ENCODE measurements around the gene B3GALT6. TPM values are rescaled to one million over a fixed set of nuclear protein-coding genes. Genes with fewer than 3 reads are reported as not detected.
"Not testable (repeated sequence)": the region's sequence is repeated elsewhere in the genome, so short reads cannot be mapped to it uniquely, and the experiment has no call there.

B3GALT6 gene
- polyA plus RNA-seq, 1 experiment: 20.9 TPM

DNA sequence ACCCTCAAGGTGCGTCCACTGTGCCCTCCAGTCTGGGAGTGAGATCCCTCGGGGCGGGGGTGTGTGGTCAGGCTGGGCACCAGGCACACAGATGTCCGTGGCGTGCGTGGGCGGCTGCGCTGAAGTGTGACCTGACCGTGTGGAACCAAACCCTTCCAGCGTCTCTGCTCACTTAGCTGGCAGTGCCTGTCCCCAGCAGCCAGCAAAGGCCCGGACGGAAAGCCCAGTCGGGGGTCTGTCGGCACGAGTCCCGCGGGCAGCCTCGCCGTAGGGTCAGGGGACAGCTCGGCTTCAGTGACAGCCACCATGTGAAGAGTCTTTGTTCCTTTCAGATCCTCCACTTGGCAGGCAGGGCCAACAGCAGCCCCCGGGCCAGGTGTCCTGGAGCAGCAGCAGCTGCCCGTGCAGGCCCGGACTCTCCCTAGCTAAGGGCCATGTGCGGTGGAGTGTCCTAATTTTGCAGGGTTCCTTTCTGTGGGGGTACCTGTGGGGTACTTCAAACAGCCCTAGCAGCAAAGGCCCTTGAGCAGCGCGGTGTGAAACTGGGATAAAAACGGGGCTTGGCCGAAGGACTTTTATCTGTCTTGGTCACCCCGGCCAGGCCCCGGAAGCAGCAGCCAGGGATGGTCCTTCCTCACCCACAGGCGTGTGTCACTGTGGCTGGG, 46.8 kb upstream of the B3GALT6 start:
- POLR2A ChIA-PET: no interaction called here

DNA sequence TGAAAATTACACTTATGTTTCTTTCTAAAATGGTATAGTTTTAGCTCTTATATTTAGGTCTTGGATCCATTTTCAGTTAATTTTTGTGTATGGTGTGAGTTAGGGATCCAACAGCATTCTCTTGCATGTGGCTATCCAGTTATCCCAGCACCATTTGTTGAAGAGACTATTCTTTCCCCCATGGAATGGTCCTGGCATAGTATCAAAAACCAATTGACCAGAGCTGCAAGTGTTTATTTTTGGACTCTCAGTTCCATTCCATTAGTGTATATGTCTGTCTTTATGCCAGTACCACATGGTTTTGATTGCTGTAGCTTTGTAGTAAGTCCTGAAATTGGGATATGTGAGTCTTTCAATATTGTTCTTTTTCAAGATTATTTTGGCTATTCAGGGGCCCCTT, 44.1 kb upstream of the B3GALT6 start:
- DNase-seq (ENCODE audit: low read depth): no peak
- Histone ChIP-seq H3K27me3 (ENCODE audit: control insufficient read depth, insufficient read depth, low read length) (no peaks in the 10 kb centered on the region), H3K36me3 (ENCODE audit: control insufficient read depth, insufficient read depth, low read length) (no peaks in the 10 kb centered on the region), H3K4me3 (ENCODE audit: low read depth, low read length) (no peak overlapping the region)
- ChIA-PET POLR2A (no interaction called here), CTCF (interaction anchor here (1.6 kb wide), 2 partner anchors 12 to 66 kb away, joined by 3 read pairs; no protein-coding TSS in a partner anchor)
- TF ChIP-seq CTCF (IDR thresholded peaks at IDR 0.05; ENCODE audit: insufficient read depth, low read depth, low read length): no peak

More for the DNA sequence above, 46.8 kb upstream of the B3GALT6 start:
- Histone ChIP-seq H3K27me3 (ENCODE audit: control insufficient read depth, insufficient read depth, low read length) (no peaks in the 10 kb centered on the region), H3K36me3 (ENCODE audit: control insufficient read depth, insufficient read depth, low read length) (no peaks in the 10 kb centered on the region), H3K4me3 (ENCODE audit: low read depth, low read length) (no peak overlapping the region)
- CTCF ChIA-PET: interaction anchor here (1.8 kb wide), 1 partner anchor 12 kb away, joined by 3 read pairs; no protein-coding TSS in a partner anchor
- DNase-seq (ENCODE audit: low read depth): no peak
- TF ChIP-seq CTCF (IDR thresholded peaks at IDR 0.05; ENCODE audit: insufficient read depth, low read depth, low read length): no peak

GRCh38 chr1:1189111-1189510, 42.9 kb upstream of the B3GALT6 start:
- no peak for DNase-seq (ENCODE audit: low read depth)
- Histone ChIP-seq H3K4me3 (ENCODE audit: low read depth, low read length) (no peak overlapping the region), H3K36me3 (ENCODE audit: control insufficient read depth, insufficient read depth, low read length) (no peaks in the 10 kb centered on the region), H3K27me3 (ENCODE audit: control insufficient read depth, insufficient read depth, low read length) (no peaks in the 10 kb centered on the region)
- POLR2A ChIA-PET: no interaction called here
- no peak for TF ChIP-seq CTCF (IDR thresholded peaks at IDR 0.05; ENCODE audit: insufficient read depth, low read depth, low read length)
- CTCF ChIA-PET: interaction anchor here (1.6 kb wide), 1 partner anchor 10 kb away, joined by 3 read pairs; no protein-coding TSS in a partner anchor

DNA sequence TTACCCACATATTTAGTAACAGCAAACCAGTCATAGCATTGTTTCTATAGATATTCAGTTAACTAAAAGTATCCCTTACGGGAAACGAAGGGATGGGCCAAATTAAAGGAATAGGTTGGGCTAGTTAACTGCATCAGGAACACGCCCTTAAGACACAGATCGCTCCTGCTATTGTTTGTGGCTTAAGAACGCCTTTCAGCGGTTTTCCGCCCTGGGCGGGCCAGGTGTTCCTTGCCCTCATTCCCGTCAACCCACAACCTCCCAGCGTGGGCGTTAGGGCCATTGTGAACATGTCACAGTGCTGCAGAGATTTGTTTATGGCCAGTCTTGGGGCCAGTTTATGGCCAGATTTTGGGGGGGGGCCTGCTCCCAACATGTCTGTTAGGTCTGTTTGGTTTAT, 40.3 kb upstream of the B3GALT6 start:
- ChIA-PET CTCF (no interaction called here), POLR2A (interaction anchor here (0.6 kb wide), 1 partner anchor 39 kb away, joined by 6 read pairs; no protein-coding TSS in a partner anchor)
- H3K36me3 ChIP-seq (ENCODE audit: control insufficient read depth, insufficient read depth, low read length): no peaks in the 10 kb centered on the region
- no peak for TF ChIP-seq CTCF (IDR thresholded peaks at IDR 0.05; ENCODE audit: insufficient read depth, low read depth, low read length)
- H3K4me3 ChIP-seq (ENCODE audit: low read depth, low read length): no peak overlapping the region
- H3K27me3 ChIP-seq (ENCODE audit: control insufficient read depth, insufficient read depth, low read length): no peaks in the 10 kb centered on the region
- DNase-seq (ENCODE audit: low read depth): no peak

GRCh38 chr1:1194723-1195122, 37.3 kb upstream of the B3GALT6 start:
- TF ChIP-seq CTCF (IDR thresholded peaks at IDR 0.05; ENCODE audit: insufficient read depth, low read depth, low read length): no peak
- no peak for DNase-seq (ENCODE audit: low read depth)
- H3K36me3 ChIP-seq (ENCODE audit: control insufficient read depth, insufficient read depth, low read length): no peaks in the 10 kb centered on the region

GRCh38 chr1:1195726-1196125, 36.3 kb upstream of the B3GALT6 start:
- H3K27me3 ChIP-seq (ENCODE audit: control insufficient read depth, insufficient read depth, low read length); H3K36me3 ChIP-seq (ENCODE audit: control insufficient read depth, insufficient read depth, low read length); CTCF ChIA-PET; H3K4me3 ChIP-seq (ENCODE audit: low read depth, low read length); DNase-seq (ENCODE audit: low read depth); POLR2A ChIA-PET: not testable (repeated sequence)

More at GRCh38 chr1:1194723-1195122, 37.3 kb upstream of the B3GALT6 start:
- H3K4me3 ChIP-seq (ENCODE audit: low read depth, low read length): no peak overlapping the region
- POLR2A ChIA-PET: no interaction called here
- CTCF ChIA-PET: no interaction called here
- H3K27me3 ChIP-seq (ENCODE audit: control insufficient read depth, insufficient read depth, low read length): no peaks in the 10 kb centered on the region
